Mucosa of rectum (tissue), 2 donors: ENCODE data around the gene WWP2.
A peak's percentile ranks its signal among the peaks of the same experiment; 100 is the strongest.
"Not testable (repeated sequence)": the region's sequence is repeated elsewhere in the genome, so short reads cannot be mapped to it uniquely, and the experiment has no call there.

Experiments
- H3K27ac ChIP-seq, 2 donors: one replicate each; pipeline ENCODE4 v1.7.0; 2013; ENCODE audit warnings: inconsistent platforms in 2 of 2, low read depth in 2 of 2, low read length in 2 of 2
- H3K27me3 ChIP-seq, 2 donors: one replicate each; pipeline ENCODE4 v1.7.0; 2013; ENCODE audit warnings: low read length in 2 of 2; ENCODE audit not compliant: control insufficient read depth in 2 of 2, insufficient read depth in 2 of 2
- H3K36me3 ChIP-seq, 2 donors: one replicate each; pipeline ENCODE4 v1.7.0; 2013; ENCODE audit warnings: low read length in 2 of 2; ENCODE audit not compliant: control insufficient read depth in 2 of 2, insufficient read depth in 2 of 2
- H3K4me1 ChIP-seq, 2 donors: one replicate each; pipeline ENCODE4 v1.7.0; 2013; ENCODE audit warnings: low read length in 2 of 2, mild to moderate bottlenecking in 1 of 2; ENCODE audit not compliant: control insufficient read depth in 2 of 2, insufficient read depth in 2 of 2
- H3K4me3 ChIP-seq, 2 donors: one replicate each; pipeline ENCODE4 v1.7.0; 2013; ENCODE audit warnings: low read length in 2 of 2
- H3K9ac ChIP-seq, 2 donors: one replicate each; pipeline ENCODE4 v1.7.0; 2013; ENCODE audit warnings: low read length in 2 of 2, low read depth in 1 of 2, mild to moderate bottlenecking in 1 of 2
- H3K9me3 ChIP-seq, 2 donors: one replicate each; pipeline ENCODE4 v1.7.0; 2013; ENCODE audit warnings: low read length in 2 of 2; ENCODE audit not compliant: control insufficient read depth in 2 of 2
- donor health status: healthy.
- donor health status: Normal muscosa, but diverticular disease.

The WWP2 gene

DNA sequence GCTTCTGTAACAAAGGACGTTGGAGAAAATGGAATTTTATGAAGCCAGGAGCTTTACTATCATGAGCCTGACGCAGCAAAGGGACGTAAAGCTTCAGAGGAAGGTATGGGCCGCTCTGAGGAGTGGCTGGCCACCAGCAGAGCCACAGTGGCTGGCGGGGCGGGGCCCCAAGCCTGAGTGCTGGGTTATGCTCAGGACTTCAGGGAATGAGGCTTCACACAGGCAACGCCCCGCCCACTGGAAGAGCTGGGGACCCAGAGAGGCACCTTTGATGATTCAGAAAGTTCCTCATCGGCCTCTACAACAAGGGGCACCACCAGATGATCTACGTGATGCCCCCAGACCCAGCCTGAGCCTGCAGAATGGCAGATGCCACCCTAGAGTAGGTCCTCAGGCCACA lies 16.2 kb upstream of the WWP2 start:
- Histone ChIP-seq H3K9me3 (no peaks in the 10 kb centered on the region), H3K4me1 (peaks cover 11 to 13% of the 10 kb centered on the region in 2 donors), H3K4me3 (no peak overlapping the region), H3K9ac (no peak overlapping the region), H3K36me3 (peaks cover 63 to 78% of the 10 kb centered on the region in 2 donors), H3K27me3 (no peaks in the 10 kb centered on the region), H3K27ac (no peak overlapping the region)

DNA sequence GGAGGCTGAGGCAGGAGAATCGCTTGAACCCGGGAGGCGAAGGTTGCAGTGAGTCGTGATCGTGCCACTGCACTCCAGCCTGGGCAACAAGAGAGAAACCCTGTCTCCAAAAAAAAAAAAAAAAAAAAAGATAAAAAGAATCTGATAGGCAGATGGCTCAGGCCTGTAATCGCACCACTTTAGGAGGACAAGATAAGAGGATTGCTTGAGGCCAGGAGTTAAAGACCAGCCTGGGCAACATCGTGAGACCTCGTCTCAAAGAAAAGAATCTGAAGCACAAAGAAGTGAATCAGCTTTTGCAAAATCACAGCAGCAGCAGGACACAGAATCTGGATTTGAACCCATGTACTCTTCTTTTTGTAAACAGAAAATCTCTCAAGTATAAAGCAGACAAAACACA lies 15.0 kb upstream of the WWP2 start:
- Histone ChIP-seq H3K27me3 (no peaks in the 10 kb centered on the region), H3K27ac (no peak overlapping the region), H3K4me3 (no peak overlapping the region), H3K9ac (no peak overlapping the region), H3K4me1 (peaks cover 5 to 7% of the 10 kb centered on the region in 2 donors), H3K9me3 (no peaks in the 10 kb centered on the region), H3K36me3 (peaks cover 57 to 75% of the 10 kb centered on the region in 2 donors)

DNA sequence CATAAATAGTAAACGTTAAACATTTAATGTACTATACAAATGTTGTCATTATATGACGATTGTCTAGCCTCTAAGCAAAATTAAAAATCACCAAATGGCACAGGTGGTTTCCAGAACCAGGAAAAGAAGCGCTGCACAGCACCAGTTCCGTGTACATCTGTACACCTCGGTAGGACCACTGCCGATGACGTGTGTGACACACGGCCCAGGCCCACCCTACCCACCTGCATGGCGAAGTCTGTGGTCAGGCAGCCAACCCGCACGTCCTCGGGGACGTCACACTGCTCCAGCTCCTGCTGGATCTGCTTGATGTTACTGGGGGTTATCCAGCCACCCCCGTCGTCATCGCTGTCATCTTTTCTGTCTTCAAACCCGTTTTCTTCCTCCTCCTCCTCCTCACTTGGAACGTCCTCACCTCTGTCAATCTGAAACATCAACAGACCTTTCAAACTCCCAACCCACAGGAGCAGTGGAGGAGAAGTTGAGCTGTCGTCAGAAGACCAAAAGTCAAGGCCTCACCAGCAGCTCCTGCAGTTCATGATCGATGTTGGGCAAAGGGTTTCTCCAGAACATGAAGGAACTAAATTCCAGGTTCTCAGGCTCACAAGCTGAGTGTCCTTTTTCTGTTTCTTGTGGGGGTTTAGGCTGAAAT lies 13.3 kb upstream of the WWP2 start:
- Histone ChIP-seq H3K9me3 (no peaks in the 10 kb centered on the region), H3K4me3 (no peak overlapping the region), H3K27me3 (no peaks in the 10 kb centered on the region), H3K36me3 (peaks cover 45 to 60% of the 10 kb centered on the region in 2 donors), H3K4me1 (peaks cover 0 to 6% of the 10 kb centered on the region in 2 donors), H3K27ac (no peak overlapping the region), H3K9ac (no peak overlapping the region)

GRCh38 chr16:69754143-69754468 lies 8.0 kb upstream of the WWP2 start:
- H3K4me1 ChIP-seq: peaks cover 0 to 16% of the 10 kb centered on the region in 2 donors
- H3K36me3 ChIP-seq: peaks cover 3 to 14% of the 10 kb centered on the region in 2 donors
- H3K9ac ChIP-seq: peak overlapping the region; percentile 76 to 90
- H3K27ac ChIP-seq: peak overlapping the region; percentile 56 to 58
- no peaks in the 10 kb centered on the region for H3K27me3 ChIP-seq
- H3K9me3 ChIP-seq: no peaks in the 10 kb centered on the region
- H3K4me3 ChIP-seq: peak overlapping the region; percentile 85 to 98

- H3K27ac ChIP-seq: peak within 1 kb of the TSS; percentile 56 to 58
- peak within 1 kb of the TSS; percentile 76 to 90 for H3K9ac ChIP-seq
These were observed 7.4 kb upstream of the WWP2 start, which contains the start of gene NOB1 for GRCh38 chr16:69754469-69755310. TSS of gene NOB1 (minus strand) at chr16:69754926. CDS start at chr16:69754910, 16 bp downstream.

DNA sequence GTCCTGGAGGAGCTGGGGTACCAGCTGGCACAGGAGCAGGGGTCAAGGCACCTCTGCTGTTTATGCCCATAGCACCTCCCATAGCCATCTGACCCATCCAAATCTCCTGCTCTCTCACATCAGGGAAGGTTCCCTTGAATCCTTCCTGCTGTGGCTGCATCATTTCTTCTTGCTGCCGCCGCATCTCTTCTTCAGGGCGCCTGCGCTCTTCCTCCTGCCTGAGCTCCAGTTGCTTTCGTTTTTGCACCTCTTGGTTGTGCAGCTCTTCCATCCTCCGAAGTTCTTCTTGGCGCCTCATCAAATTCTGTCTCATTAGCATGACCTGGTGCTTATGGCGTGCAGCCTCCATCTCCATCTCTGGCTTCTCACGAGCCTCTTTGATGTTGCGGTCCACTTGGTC lies 5.4 kb upstream of the WWP2 start:
- Histone ChIP-seq H3K36me3 (peaks cover 0 to 3% of the 10 kb centered on the region in 2 donors), H3K27ac (no peak overlapping the region), H3K27me3 (no peaks in the 10 kb centered on the region), H3K4me3 (no peak overlapping the region), H3K9ac (no peak overlapping the region), H3K9me3 (no peaks in the 10 kb centered on the region), H3K4me1 (peaks cover 3 to 18% of the 10 kb centered on the region in 2 donors)

More at GRCh38 chr16:69754469-69755310, 7.4 kb upstream of the WWP2 start, which contains the start of gene NOB1:
- peak within 1 kb of the TSS; percentile 85 to 98 for H3K4me3 ChIP-seq
- H3K4me1 ChIP-seq: peaks cover 0 to 16% of the 10 kb centered on the region in 2 donors
- H3K27me3 ChIP-seq: no peaks in the 10 kb centered on the region
- peaks cover 0 to 11% of the 10 kb centered on the region in 2 donors for H3K36me3 ChIP-seq
- H3K9me3 ChIP-seq: no peaks in the 10 kb centered on the region

DNA sequence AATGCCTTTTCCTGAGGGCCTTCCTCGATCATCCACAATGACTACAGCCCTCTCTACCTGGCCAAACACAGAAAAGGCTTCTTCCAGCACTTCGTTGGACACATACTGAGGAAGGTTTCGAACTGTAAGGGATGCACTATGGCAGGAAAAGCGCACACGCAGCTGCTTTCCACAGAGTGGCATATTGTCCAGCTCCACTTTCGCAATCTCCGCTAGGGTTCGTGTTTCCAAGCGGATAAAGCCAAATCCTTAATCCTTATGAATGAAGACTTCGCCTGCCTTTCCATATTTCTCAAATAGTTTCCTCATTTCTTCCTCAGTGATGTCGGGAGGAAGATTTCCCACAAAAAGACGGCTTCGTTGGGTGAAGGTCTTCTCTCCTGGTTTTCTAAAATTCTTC lies 4.8 kb upstream of the WWP2 start:
- not testable (repeated sequence) for H3K9me3 ChIP-seq, H3K27me3 ChIP-seq, H3K4me3 ChIP-seq, H3K27ac ChIP-seq, H3K36me3 ChIP-seq, H3K9ac ChIP-seq
- H3K4me1 ChIP-seq: peaks cover 6 to 21% of the 10 kb centered on the region in 2 donors

- Histone ChIP-seq H3K9ac (peak overlapping the region; percentile 94 to 97), H3K27ac (peak overlapping the region; percentile 97 to 98), H3K36me3 (no peaks in the 10 kb centered on the region), H3K4me3 (peak overlapping the region; percentile 93 to 99), H3K4me1 (peaks cover 13 to 16% of the 10 kb centered on the region in 2 donors), H3K9me3 (no peaks in the 10 kb centered on the region), H3K27me3 (no peaks in the 10 kb centered on the region)
These were observed 874 bp downstream of the WWP2 start for GRCh38 chr16:69762814-69763598.

DNA sequence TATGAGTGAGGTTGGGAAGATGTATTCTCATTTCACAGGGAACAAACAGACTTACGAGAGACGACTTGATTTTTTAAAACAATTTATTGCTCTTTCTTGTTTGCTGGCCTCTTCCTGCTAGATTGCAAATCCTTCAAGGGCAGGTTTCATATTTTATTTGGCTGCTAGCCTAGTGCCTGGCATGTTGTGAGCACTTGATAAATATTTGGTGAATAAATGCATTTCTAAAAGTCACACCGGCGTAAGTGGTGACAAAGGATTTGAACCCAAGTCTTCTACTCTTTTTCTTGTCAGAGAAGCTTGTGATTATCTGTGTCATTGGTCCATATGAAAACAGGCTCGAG lies 1.4 kb downstream of the WWP2 start:
- Histone ChIP-seq H3K9me3 (no peaks in the 10 kb centered on the region), H3K27me3 (no peaks in the 10 kb centered on the region), H3K27ac (peak overlapping the region; percentile 97 to 98), H3K4me1 (peaks cover 13 to 16% of the 10 kb centered on the region in 2 donors), H3K36me3 (no peaks in the 10 kb centered on the region), H3K9ac (peak overlapping the region in 1 of 2 donors; percentile 97), H3K4me3 (peak overlapping the region; percentile 93 to 99)
